Measurements from ENCODE around the gene SLC6A18.
"Not testable (repeated sequence)": the region's sequence is repeated elsewhere in the genome, so short reads cannot be mapped to it uniquely, and the experiment has no call there.

The SLC6A18 gene

GRCh38 chr5:1275397-1276391 lies 50.5 kb downstream of the SLC6A18 start:
- not testable (repeated sequence) for H3K4me1 Mint-ChIP-seq; H3K27me3 Mint-ChIP-seq; H3K4me3 Mint-ChIP-seq; ATAC-seq (replicated peaks; ENCODE audit: extremely low read depth, poor library complexity, severe bottlenecking); H3K27ac Mint-ChIP-seq (ENCODE audit: low read depth); H3K9me3 Mint-ChIP-seq; DNase-seq (ENCODE audit: low spot score in 2 of 2); H3K36me3 Mint-ChIP-seq (ENCODE audit: insufficient read depth)

- H3K27me3 Mint-ChIP-seq: no peaks in the 10 kb centered on the region
- H3K27ac Mint-ChIP-seq (ENCODE audit: low read depth): no peak overlapping the region
- peaks cover 8% of the 10 kb centered on the region for H3K4me1 Mint-ChIP-seq
- DNase-seq (ENCODE audit: low spot score in 2 of 2) (no peak), ATAC-seq (replicated peaks; ENCODE audit: extremely low read depth, poor library complexity, severe bottlenecking) (no peak)
- no peak overlapping the region for H3K4me3 Mint-ChIP-seq
- no peaks in the 10 kb centered on the region for H3K9me3 Mint-ChIP-seq
- H3K36me3 Mint-ChIP-seq (ENCODE audit: insufficient read depth): no peaks in the 10 kb centered on the region
Measured at GRCh38 chr5:1276930-1277329, 51.7 kb downstream of the SLC6A18 start.

GRCh38 chr5:1277331-1277730 lies 52.1 kb downstream of the SLC6A18 start:
- Mint-ChIP-seq H3K27ac (ENCODE audit: low read depth) (no peak overlapping the region), H3K36me3 (ENCODE audit: insufficient read depth) (no peaks in the 10 kb centered on the region), H3K4me1 (peaks cover 8% of the 10 kb centered on the region), H3K4me3 (no peak overlapping the region), H3K27me3 (no peaks in the 10 kb centered on the region), H3K9me3 (no peaks in the 10 kb centered on the region)
- DNase-seq (ENCODE audit: low spot score in 2 of 2): no peak
- ATAC-seq (replicated peaks; ENCODE audit: extremely low read depth, poor library complexity, severe bottlenecking): no peak

- H3K27ac Mint-ChIP-seq (ENCODE audit: low read depth): no peak overlapping the region
- DNase-seq (ENCODE audit: low spot score in 2 of 2) (no peak), ATAC-seq (replicated peaks; ENCODE audit: extremely low read depth, poor library complexity, severe bottlenecking) (no peak)
- H3K4me3 Mint-ChIP-seq: no peak overlapping the region
- no peaks in the 10 kb centered on the region for H3K27me3 Mint-ChIP-seq
- H3K4me1 Mint-ChIP-seq: peaks cover 8% of the 10 kb centered on the region
- H3K9me3 Mint-ChIP-seq: no peaks in the 10 kb centered on the region
- H3K36me3 Mint-ChIP-seq (ENCODE audit: insufficient read depth): no peaks in the 10 kb centered on the region
Measured at GRCh38 chr5:1277781-1278180, 52.6 kb downstream of the SLC6A18 start.

GRCh38 chr5:1278216-1278615 lies 53.0 kb downstream of the SLC6A18 start:
- H3K36me3 Mint-ChIP-seq (ENCODE audit: insufficient read depth): no peaks in the 10 kb centered on the region
- ATAC-seq (replicated peaks; ENCODE audit: extremely low read depth, poor library complexity, severe bottlenecking) (no peak), DNase-seq (ENCODE audit: low spot score in 2 of 2) (no peak)
- no peaks in the 10 kb centered on the region for H3K9me3 Mint-ChIP-seq
- peaks cover 8% of the 10 kb centered on the region for H3K4me1 Mint-ChIP-seq
- no peak overlapping the region for H3K27ac Mint-ChIP-seq (ENCODE audit: low read depth)
- H3K4me3 Mint-ChIP-seq: no peak overlapping the region
- H3K27me3 Mint-ChIP-seq: no peaks in the 10 kb centered on the region

- DNase-seq (ENCODE audit: low spot score in 2 of 2) (no peak), ATAC-seq (replicated peaks; ENCODE audit: extremely low read depth, poor library complexity, severe bottlenecking) (no peak)
- Mint-ChIP-seq H3K4me3 (no peak overlapping the region), H3K36me3 (ENCODE audit: insufficient read depth) (no peaks in the 10 kb centered on the region), H3K27me3 (no peaks in the 10 kb centered on the region), H3K4me1 (peaks cover 8% of the 10 kb centered on the region), H3K9me3 (no peaks in the 10 kb centered on the region), H3K27ac (ENCODE audit: low read depth) (no peak overlapping the region)
Measured at GRCh38 chr5:1278656-1279442, 53.7 kb downstream of the SLC6A18 start.

GRCh38 chr5:1279443-1280151 lies 54.4 kb downstream of the SLC6A18 start:
- no peaks in the 10 kb centered on the region for H3K36me3 Mint-ChIP-seq (ENCODE audit: insufficient read depth)
- DNase-seq (ENCODE audit: low spot score in 2 of 2) (no peak), ATAC-seq (replicated peaks; ENCODE audit: extremely low read depth, poor library complexity, severe bottlenecking) (no peak)
- no peaks in the 10 kb centered on the region for H3K27me3 Mint-ChIP-seq
- H3K4me1 Mint-ChIP-seq: peaks cover 8% of the 10 kb centered on the region
- no peaks in the 10 kb centered on the region for H3K9me3 Mint-ChIP-seq
- H3K27ac Mint-ChIP-seq (ENCODE audit: low read depth): peak overlapping the region; percentile 25
- no peak overlapping the region for H3K4me3 Mint-ChIP-seq

GRCh38 chr5:1280177-1281037 lies 55.2 kb downstream of the SLC6A18 start:
- no peaks in the 10 kb centered on the region for H3K9me3 Mint-ChIP-seq
- peaks cover 3% of the 10 kb centered on the region for H3K36me3 Mint-ChIP-seq (ENCODE audit: insufficient read depth)
- DNase-seq (ENCODE audit: low spot score in 2 of 2) (no peak), ATAC-seq (replicated peaks; ENCODE audit: extremely low read depth, poor library complexity, severe bottlenecking) (no peak)
- H3K4me3 Mint-ChIP-seq: no peak overlapping the region
- peak overlapping the region; percentile 25 for H3K27ac Mint-ChIP-seq (ENCODE audit: low read depth)
- H3K4me1 Mint-ChIP-seq: peaks cover 8% of the 10 kb centered on the region
- no peaks in the 10 kb centered on the region for H3K27me3 Mint-ChIP-seq

- ATAC-seq (replicated peaks; ENCODE audit: extremely low read depth, poor library complexity, severe bottlenecking) (no peak), DNase-seq (ENCODE audit: low spot score in 2 of 2) (no peak)
- no peak overlapping the region for H3K27ac Mint-ChIP-seq (ENCODE audit: low read depth)
- no peaks in the 10 kb centered on the region for H3K9me3 Mint-ChIP-seq
- peaks cover 6% of the 10 kb centered on the region for H3K4me1 Mint-ChIP-seq
- peaks cover 4% of the 10 kb centered on the region for H3K36me3 Mint-ChIP-seq (ENCODE audit: insufficient read depth)
- H3K4me3 Mint-ChIP-seq: no peak overlapping the region
- H3K27me3 Mint-ChIP-seq: no peaks in the 10 kb centered on the region
Measured at GRCh38 chr5:1281038-1281882, 56.1 kb downstream of the SLC6A18 start.

- DNase-seq (ENCODE audit: low spot score in 2 of 2) (no peak), ATAC-seq (replicated peaks; ENCODE audit: extremely low read depth, poor library complexity, severe bottlenecking) (no peak)
- H3K9me3 Mint-ChIP-seq: no peaks in the 10 kb centered on the region
- H3K4me1 Mint-ChIP-seq: no peaks in the 10 kb centered on the region
- H3K27me3 Mint-ChIP-seq: no peaks in the 10 kb centered on the region
- H3K36me3 Mint-ChIP-seq (ENCODE audit: insufficient read depth): peaks cover 4% of the 10 kb centered on the region
- H3K27ac Mint-ChIP-seq (ENCODE audit: low read depth): no peak overlapping the region
- no peak overlapping the region for H3K4me3 Mint-ChIP-seq
Measured at GRCh38 chr5:1282131-1282992, 57.2 kb downstream of the SLC6A18 start.
